NCI-H460 (cell line): Measurements from ENCODE around the gene ADAM30. TPM values are rescaled to one million over a fixed set of nuclear protein-coding genes. Genes with fewer than 3 reads are reported as not detected.

Experiments
- DNase-seq: peaks from one replicate; pipeline ENCODE4 v3.0.0-alpha.2; 2016; ENCODE audit warnings: low read depth; ENCODE audit errors: extremely low read depth
- total RNA-seq: library from RNA; depleted of rRNA; stranded (reverse); fragments of >200 nt; shearing (Covaris generic); gene quantifications from 2 replicates; pipeline ENCODE4 v1.2.3, GENCODE V29; 2014

ADAM30 gene
- total RNA-seq, 1 experiment from 2014 or later: not detected

GRCh38 chr1:119909890-119910596 lies 13.7 kb upstream of the ADAM30 start:
- DNase-seq: no peak

- DNase-seq: no peak
Observed at GRCh38 chr1:119908661-119909060, 12.3 kb upstream of the ADAM30 start.

GRCh38 chr1:119906927-119907652 lies 10.8 kb upstream of the ADAM30 start:
- DNase-seq: no peak

- no peak for DNase-seq
Observed at GRCh38 chr1:119903443-119903835, 7.1 kb upstream of the ADAM30 start.

GRCh38 chr1:119902775-119903442 lies 6.6 kb upstream of the ADAM30 start:
- no peak for DNase-seq

- no peak for DNase-seq
Observed at GRCh38 chr1:119898981-119899720, 2.8 kb upstream of the ADAM30 start.

- no peak for DNase-seq
Observed at GRCh38 chr1:119898530-119898929, 2.2 kb upstream of the ADAM30 start.

GRCh38 chr1:119895102-119895501 lies 1.2 kb downstream of the ADAM30 start:
- no peak for DNase-seq

- DNase-seq: no peak
Observed at GRCh38 chr1:119893827-119894700, 2.3 kb downstream of the ADAM30 start.

- no peak for DNase-seq
Observed at GRCh38 chr1:119893238-119893791, 3.0 kb downstream of the ADAM30 start.

GRCh38 chr1:119891386-119891785 lies 4.9 kb downstream of the ADAM30 start:
- no peak for DNase-seq

GRCh38 chr1:119888476-119888875 lies 7.8 kb downstream of the ADAM30 start:
- no peak for DNase-seq

- no peak for DNase-seq
Observed at GRCh38 chr1:119887427-119887826, 8.9 kb downstream of the ADAM30 start.

GRCh38 chr1:119885903-119886783 lies 10.2 kb downstream of the ADAM30 start:
- peak; percentile 37 for DNase-seq

- DNase-seq: no peak
Observed at GRCh38 chr1:119884711-119885110, 11.6 kb downstream of the ADAM30 start.

- no peak for DNase-seq
Observed at GRCh38 chr1:119883826-119884225, 12.5 kb downstream of the ADAM30 start.

- DNase-seq: no peak
Observed at GRCh38 chr1:119882132-119883049, 13.9 kb downstream of the ADAM30 start.
